GM21786 (cell line): ENCODE measurements around the gene LARGE1.

Source experiments
- ATAC-seq: cut with Tn5 transposase; IDR thresholded peaks from one replicate; pipeline ENCODE4 v1.9.1; 2021; ENCODE audit not compliant: unreplicated experiment

LARGE1 gene

GRCh38 chr22:33914131-33914530, 6.1 kb downstream of the LARGE1 start:
- no peak for ATAC-seq

- ATAC-seq, result no peak
Measured at GRCh38 chr22:33913188-33913587, 7.1 kb downstream of the LARGE1 start.

- ATAC-seq, result no peak
Measured at GRCh38 chr22:33909911-33910310, 10.4 kb downstream of the LARGE1 start.

- no peak for ATAC-seq
Measured at GRCh38 chr22:33909075-33909458, 11.2 kb downstream of the LARGE1 start.

GRCh38 chr22:33908171-33909074, 11.9 kb downstream of the LARGE1 start:
- ATAC-seq, result no peak

- ATAC-seq, result no peak
Measured at GRCh38 chr22:33906954-33907353, 13.3 kb downstream of the LARGE1 start.

- no peak for ATAC-seq
Measured at GRCh38 chr22:33906475-33906874, 13.8 kb downstream of the LARGE1 start.

- no peak for ATAC-seq
Measured at GRCh38 chr22:33903012-33903411, 17.3 kb downstream of the LARGE1 start.

- no peak for ATAC-seq
Measured at GRCh38 chr22:33902073-33902472, 18.2 kb downstream of the LARGE1 start.

- no peak for ATAC-seq
Measured at GRCh38 chr22:33898121-33898520, 22.2 kb downstream of the LARGE1 start.

GRCh38 chr22:33897448-33897835, 22.8 kb downstream of the LARGE1 start:
- ATAC-seq, result no peak

- ATAC-seq, result peak; percentile 49
Measured at GRCh38 chr22:33896575-33897447, 23.5 kb downstream of the LARGE1 start.

- peak; percentile 39 for ATAC-seq
Measured at GRCh38 chr22:33896154-33896553, 24.1 kb downstream of the LARGE1 start.

GRCh38 chr22:33895444-33895843, 24.8 kb downstream of the LARGE1 start:
- no peak for ATAC-seq

- no peak for ATAC-seq
Measured at GRCh38 chr22:33894515-33894914, 25.8 kb downstream of the LARGE1 start.

GRCh38 chr22:33894036-33894435, 26.2 kb downstream of the LARGE1 start:
- ATAC-seq, result no peak

- no peak for ATAC-seq
Measured at GRCh38 chr22:33893512-33893911, 26.8 kb downstream of the LARGE1 start.

GRCh38 chr22:33891992-33892391, 28.3 kb downstream of the LARGE1 start:
- ATAC-seq, result no peak

- no peak for ATAC-seq
Measured at GRCh38 chr22:33891455-33891854, 28.8 kb downstream of the LARGE1 start.

GRCh38 chr22:33889748-33890147, 30.5 kb downstream of the LARGE1 start:
- ATAC-seq, result no peak

- no peak for ATAC-seq
Measured at GRCh38 chr22:33888821-33889220, 31.5 kb downstream of the LARGE1 start.

- no peak for ATAC-seq
Measured at GRCh38 chr22:33887173-33887572, 33.1 kb downstream of the LARGE1 start.
